ENCODE results near the gene ERAP2. TPM values are rescaled to one million over a fixed set of nuclear protein-coding genes. Genes with fewer than 3 reads are reported as not detected.

ERAP2 gene
- total and polyA plus RNA-seq, 2 of the 13 experiments (the other 11 are each of a cell fraction or from before 2014, with no cell fraction given) = 12.8 to 16.6 TPM

- TF ChIP-seq ZNF672 (CRISPR knock-in tag; IDR thresholded peaks at IDR 0.05) (peak; percentile 88; the same call in 1 of the 2 replicates), JUND (CRISPR knock-in tag; IDR thresholded peaks at IDR 0.05) (no peak), BATF2 (CRISPR knock-in tag; IDR thresholded peaks at IDR 0.05) (no peak), THAP9 (CRISPR knock-in tag; IDR thresholded peaks at IDR 0.05; ENCODE audit: borderline replicate concordance) (peak; percentile 38; the same call in 1 of the 2 replicates), TRIM24 (CRISPR knock-in tag; IDR thresholded peaks at IDR 0.05) (no peak), ZIK1 (CRISPR knock-in tag; IDR thresholded peaks at IDR 0.05; ENCODE audit: borderline replicate concordance, low read depth) (0 out of 2 replicates have a peak, but pooled peaks have one; percentile 19), NR1H2 (CRISPR knock-in tag; IDR thresholded peaks at IDR 0.05; ENCODE audit: borderline replicate concordance, low read depth) (no peak), RBM39 (IDR thresholded peaks at IDR 0.05; ENCODE audit: low read depth, low read length, poor library complexity, severe bottlenecking) (no peak), ADNP (CRISPR knock-in tag; IDR thresholded peaks at IDR 0.05) (no peak), ZNF326 (CRISPR knock-in tag; IDR thresholded peaks at IDR 0.05; ENCODE audit: borderline replicate concordance) (no peak), REL (CRISPR knock-in tag; conservative IDR thresholded peaks at IDR 0.05) (peak; percentile 13; the same call in 1 of the 2 replicates), ZNF724P (CRISPR knock-in tag; IDR thresholded peaks at IDR 0.05; ENCODE audit: borderline replicate concordance) (no peak), HINFP (CRISPR knock-in tag; IDR thresholded peaks at IDR 0.05; ENCODE audit: low read depth) (no peak), EHMT2 (IDR thresholded peaks at IDR 0.05; ENCODE audit: borderline replicate concordance, low read depth, low read length) (no peak), CREB3 (CRISPR knock-in tag; IDR thresholded peaks at IDR 0.05) (0 out of 2 replicates have a peak, but pooled peaks have one; percentile 35), AHR (CRISPR knock-in tag; IDR thresholded peaks at IDR 0.05) (no peak), IRF2 (CRISPR knock-in tag; IDR thresholded peaks at IDR 0.05) (peak; percentile 94), THYN1 (CRISPR knock-in tag; IDR thresholded peaks at IDR 0.05; ENCODE audit: borderline replicate concordance, low read depth) (no peak), TMF1 (CRISPR knock-in tag; IDR thresholded peaks at IDR 0.05; ENCODE audit: low read depth) (no peak), KLF12 (CRISPR knock-in tag; IDR thresholded peaks at IDR 0.05; ENCODE audit: borderline replicate concordance) (peak; percentile 80)
These were observed 59.5 kb downstream of the ERAP2 start, which contains the start of gene LNPEP (continued) for GRCh38 chr5:96935559-96936430.

Measured in HepG2 (cell line).